T-helper 1 cell treated with Interleukin-12 subunit alpha and Interleukin-12 subunit beta and Interleukin-4 antibody, amounts not matched to agents 30 ng/mL and 1 ng/mL, for 36 hours (primary cell): ENCODE data around the gene JUP. TPM values are rescaled to one million over a fixed set of nuclear protein-coding genes. Genes with fewer than 3 reads are reported as not detected.
"Not testable (repeated sequence)": the region's sequence is repeated elsewhere in the genome, so short reads cannot be mapped to it uniquely, and the experiment has no call there.

Experiments used
- intact Hi-C: fragments of 100-400 bp; cut with micrococcal nuclease; formaldehyde crosslinking; loops from one replicate; pipeline ENCODE4 v1.15.1; 2024
- total RNA-seq: library from RNA; stranded (reverse); gene quantifications from 2 replicates; pipeline ENCODE4 v1.2.3, GENCODE V29; 2022

The JUP gene
- 0.10 and 0.20 TPM in 2 replicates for total RNA-seq

DNA sequence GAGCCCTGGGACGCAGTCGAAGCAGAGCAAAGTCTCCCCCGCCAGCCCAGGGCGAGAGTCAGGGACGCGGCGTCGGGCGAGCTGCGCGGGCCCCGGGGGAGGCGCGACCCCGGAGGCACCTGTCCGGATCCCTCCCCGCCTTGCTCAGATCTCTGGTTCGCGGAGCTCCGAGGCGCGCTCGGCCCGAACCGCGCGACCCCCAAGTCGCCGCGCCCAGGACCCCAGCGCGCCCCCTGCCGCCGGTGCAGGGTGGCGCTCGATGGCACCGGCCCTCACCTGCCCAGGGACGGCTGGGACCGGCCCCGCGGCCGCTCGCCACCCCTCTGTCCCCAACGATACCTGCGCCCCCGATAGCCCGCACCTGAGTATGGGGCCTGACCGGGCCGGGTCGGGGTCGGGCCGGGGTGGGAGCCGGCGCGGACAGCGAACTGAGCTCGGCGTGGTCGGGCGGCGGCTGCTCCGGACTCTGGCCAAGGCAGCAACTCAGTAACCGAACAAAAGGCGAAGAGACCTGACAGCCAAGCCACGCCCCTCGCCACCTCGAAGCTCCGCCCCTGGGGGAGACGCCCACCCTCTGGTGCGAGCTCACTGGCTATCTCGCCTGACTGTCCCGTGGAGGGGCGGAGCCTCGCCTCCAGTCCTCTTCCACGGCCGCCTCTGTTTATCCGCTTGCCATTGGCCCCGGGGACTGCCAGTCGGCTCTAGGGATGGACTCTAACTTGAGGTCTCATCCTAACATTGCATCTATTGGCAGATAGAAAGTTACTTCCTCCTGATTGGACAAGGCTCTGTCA is at the start of gene JUP:
Gene JUP (minus strand): TSS at position 485 of the 794 bp plus-strand sequence. CDS start 14,857 bp downstream, outside the sequence.
- intact Hi-C loops, result loop anchor here (1.0 to 5.0 kb wide), 4 partner anchors 24 to 78 kb away; partner anchors contain the start of genes KLHL10, KLHL11, NT5C3B and P3H4

DNA sequence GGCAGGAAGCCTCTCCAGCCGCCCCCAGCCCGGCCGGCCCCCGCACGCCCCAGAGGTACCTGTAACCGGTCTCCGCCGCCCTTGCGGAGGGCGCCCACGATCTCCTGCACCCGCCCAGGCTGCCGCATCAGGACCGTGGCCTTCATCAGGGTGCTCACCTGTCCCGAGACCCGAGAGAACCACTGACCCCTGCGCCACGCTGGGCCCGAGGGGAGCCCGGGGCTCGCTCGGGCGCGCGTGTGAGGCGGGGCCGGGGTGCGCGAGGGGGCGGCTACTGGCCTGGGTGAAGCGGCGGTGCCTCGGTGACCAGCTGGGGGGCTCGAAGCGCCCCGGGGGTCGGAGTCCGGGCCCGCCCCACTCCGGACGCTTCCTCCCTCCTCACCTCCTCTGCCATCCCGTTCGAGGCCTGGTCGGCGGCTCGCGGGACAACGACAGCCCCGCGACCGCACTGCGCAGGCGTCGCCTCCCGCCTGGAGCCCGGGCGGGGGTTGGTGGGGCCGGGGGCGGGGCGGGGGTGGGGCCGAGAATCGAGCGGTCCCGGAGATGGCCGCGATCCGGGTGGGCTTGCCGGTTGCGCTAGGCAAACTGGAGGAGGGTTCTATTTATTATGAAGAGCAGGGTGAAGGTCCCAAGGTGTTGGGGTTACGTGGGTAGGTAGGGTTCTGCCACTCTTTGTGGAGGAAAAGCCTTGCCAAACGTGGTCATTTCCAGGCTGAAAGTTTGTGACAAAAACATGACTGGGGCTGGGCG is 49.5 kb upstream of the JUP start, which contains the start of gene NT5C3B:
Gene NT5C3B (minus strand): TSS at position 433 of the 750 bp plus-strand sequence. CDS start 39 bp downstream, at position 394.
- intact Hi-C loops, result loop anchor here (1.0 to 5.0 kb wide), 3 partner anchors 25 to 49 kb away; partner anchors contain the start of genes JUP, KLHL11 and P3H4

DNA sequence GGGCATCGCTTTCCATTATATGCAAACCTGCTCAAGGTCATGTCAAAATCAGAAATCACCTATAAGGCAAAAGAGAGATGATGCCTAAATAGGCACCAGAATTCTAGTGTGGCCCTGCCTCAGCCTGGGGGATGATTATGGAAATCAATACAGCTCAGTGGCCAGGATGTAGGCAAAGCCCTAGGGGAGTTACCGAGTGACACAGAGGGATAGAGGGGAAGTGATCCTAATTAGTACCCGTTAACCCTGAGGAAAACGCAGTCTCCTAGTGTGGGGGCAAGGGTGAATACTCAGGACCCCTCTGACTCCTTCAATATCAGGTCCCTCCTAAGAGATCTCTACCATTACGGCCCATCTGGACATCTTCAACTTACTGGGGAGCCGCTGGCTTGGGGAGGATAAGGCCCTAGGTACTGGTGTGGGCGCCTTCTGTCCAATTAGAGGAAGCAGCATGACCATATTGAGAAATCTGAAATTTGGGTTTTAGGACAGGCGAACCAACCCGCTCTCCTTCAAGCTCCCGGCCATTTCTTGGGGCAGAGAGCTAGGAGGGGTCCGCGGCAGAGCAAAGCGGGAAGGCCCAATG is 48.8 kb upstream of the JUP start:
- intact Hi-C loops, result loop anchor here (1.0 to 5.0 kb wide), 2 partner anchors 30 to 48 kb away; partner anchors contain the start of genes JUP and KLHL11

DNA sequence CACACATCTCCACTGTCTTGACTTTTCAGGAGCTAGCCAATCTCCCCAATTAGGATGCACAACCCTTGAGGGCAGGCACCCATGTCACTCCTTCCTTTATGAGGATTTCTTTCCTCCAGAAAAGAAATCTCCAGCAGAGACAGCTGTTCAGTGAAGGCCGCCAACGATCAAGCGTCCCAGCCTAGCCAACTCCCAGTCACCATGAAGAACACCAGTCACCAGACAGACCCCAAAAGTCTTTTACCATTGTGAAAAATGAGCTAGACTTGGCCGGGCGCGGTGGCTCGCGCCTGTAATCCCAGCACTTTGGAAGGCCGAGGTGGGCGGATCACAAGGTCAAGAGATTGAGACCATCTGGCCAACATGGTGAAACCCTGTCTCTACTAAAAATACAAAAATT is 43.5 kb upstream of the JUP start:
- intact Hi-C loops, result not testable (repeated sequence)

DNA sequence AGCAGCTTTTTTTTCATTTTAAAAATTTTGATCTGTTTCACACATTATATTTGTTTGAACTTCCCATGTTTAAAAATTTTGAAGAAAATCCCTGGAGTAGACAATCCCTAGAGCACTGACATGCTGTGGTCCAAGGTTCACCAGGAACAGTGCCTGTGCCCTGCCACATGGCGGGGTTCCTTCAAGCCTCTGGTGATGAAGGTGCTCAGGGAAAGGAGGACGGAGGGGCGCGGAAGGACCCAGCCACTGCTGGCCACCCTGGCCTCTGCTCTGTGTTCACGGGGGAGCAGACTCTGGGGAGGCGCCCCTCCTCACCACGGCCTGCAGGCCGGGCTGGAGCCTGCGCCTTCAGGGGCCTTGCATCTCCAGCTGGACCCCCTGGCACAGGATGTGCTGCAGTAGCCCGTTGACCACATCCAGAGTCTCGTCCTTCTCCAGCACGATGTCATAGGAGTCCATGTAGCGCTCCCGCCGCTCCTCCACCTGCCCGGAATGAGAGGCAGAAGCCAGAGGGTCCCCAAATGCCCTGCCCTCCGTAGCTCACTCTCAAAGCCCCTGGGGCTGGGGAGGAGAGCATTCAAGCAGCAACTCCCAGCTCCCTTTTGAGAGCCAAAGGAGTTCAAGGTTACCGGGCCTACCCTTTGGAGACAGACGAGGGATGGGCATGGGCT is 38.8 kb upstream of the JUP start:
- intact Hi-C loops, result no loop called here

DNA sequence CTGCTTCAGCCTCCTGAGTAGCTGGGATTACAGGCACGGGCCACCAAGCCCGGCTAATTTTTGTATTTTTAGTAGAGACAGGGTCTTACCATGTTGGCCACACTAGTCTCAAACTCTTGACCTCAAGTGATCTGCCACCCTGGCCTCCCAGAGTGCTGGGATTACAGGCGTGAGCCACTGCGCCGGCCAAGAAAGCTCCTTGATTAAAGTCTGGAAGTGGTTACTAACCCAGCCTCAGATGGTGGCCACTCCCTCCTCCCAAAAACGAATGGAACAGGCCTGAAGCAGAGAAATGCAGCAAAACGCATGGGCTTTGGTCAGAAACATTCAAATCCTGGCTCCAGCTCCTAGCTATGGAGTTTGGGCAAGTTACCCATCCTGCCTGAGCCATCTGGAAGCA is 37.6 kb upstream of the JUP start:
- intact Hi-C loops, result no loop called here

DNA sequence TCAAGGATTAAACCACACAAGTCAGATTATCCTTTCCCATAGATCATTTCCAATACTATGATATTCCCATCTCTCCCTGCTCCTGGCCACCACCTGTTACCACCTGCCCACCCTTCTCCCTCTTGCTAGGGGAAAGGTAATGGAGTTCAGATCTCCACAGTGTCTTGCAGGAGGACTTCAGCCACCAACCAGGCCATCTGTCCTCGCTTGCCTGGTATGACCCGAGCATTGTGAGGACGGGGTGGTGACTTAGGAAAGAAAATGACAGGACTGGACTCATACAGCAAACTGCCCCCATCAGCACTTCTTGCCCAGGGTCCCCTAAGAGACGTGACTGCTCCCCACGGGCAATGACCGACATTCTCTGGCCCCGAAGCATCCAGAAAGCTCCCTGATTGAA is 37.1 kb upstream of the JUP start:
- intact Hi-C loops, result no loop called here

DNA sequence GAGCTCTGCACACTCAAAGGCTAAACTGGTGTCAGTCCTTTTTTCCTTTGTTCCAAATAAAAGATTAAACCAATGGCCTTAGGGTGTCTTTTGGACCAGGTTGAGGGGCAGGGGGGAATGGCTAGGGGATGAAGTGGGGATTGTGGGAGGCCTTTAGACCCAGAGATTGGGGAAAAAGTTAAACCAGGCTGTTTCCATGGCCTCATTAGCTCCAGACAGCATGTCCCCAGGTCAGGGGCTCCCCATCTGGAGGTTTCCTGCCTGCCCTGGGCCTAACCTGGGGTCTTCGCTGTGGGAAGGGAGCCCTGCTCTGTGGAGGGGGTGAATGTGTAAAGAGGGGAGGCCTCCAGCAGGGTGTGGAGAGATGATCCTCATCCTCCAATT is 36.6 kb upstream of the JUP start:
- intact Hi-C loops, result no loop called here

DNA sequence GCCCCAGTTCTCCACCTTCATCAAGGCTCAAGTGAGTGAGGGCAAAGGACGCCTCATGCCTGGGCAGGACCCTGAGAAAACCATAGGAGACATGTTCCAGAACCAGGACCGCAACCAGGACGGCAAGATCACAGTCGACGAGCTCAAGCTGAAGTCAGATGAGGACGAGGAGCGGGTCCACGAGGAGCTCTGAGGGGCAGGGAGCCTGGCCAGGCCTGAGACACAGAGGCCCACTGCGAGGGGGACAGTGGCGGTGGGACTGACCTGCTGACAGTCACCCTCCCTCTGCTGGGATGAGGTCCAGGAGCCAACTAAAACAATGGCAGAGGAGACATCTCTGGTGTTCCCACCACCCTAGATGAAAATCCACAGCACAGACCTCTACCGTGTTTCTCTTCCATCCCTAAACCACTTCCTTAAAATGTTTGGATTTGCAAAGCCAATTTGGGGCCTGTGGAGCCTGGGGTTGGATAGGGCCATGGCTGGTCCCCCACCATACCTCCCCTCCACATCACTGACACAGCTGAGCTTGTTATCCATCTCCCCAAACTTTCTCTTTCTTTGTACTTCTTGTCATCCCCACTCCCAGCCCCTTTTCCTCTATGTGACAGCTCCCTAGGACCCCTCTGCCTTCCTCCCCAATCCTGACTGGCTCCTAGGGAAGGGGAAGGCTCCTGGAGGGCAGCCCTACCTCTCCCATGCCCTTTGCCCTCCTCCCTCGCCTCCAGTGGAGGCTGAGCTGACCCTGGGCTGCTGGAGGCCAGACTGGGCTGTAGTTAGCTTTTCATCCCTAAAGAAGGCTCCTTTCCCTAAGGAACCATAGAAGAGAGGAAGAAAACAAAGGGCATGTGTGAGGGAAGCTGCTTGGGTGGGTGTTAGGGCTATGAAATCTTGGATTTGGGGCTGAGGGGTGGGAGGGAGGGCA is 36.0 kb upstream of the JUP start:
- intact Hi-C loops, result no loop called here

DNA sequence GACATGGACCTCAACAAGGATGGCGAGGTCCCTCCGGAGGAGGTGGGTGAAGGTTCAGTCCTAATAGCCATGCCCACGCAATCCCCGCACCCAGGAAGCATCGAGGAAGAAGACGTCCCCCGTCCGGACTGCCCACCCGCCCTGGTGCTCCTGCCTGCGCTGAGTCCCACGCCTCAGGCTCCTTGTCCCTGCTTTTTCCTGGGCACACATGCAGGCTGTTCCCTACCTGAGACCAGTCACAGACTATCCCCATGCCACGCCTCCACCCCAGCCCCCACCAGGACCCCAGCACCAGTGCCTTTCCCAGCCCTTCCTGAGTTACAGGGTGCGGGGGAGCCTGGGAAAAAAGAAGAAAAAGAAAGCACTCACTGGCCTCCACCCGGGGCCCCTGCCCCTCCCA is 35.3 kb upstream of the JUP start:
- intact Hi-C loops, result no loop called here

DNA sequence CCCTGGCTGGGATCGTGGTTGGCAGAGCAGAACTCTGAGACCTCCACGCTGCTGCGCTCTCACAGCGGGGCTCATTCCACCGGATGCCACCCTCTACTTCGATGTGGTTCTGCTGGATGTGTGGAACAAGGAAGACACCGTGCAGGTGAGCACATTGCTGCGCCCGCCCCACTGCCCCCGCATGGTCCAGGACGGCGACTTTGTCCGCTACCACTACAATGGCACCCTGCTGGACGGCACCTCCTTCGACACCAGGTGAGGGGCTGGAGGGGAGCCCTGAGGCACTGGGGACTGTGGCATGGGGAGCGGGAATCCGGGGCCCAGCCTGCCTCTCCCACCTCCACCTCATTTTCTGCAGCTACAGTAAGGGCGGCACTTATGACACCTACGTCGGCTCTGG is 31.5 kb upstream of the JUP start:
- intact Hi-C loops, result no loop called here

DNA sequence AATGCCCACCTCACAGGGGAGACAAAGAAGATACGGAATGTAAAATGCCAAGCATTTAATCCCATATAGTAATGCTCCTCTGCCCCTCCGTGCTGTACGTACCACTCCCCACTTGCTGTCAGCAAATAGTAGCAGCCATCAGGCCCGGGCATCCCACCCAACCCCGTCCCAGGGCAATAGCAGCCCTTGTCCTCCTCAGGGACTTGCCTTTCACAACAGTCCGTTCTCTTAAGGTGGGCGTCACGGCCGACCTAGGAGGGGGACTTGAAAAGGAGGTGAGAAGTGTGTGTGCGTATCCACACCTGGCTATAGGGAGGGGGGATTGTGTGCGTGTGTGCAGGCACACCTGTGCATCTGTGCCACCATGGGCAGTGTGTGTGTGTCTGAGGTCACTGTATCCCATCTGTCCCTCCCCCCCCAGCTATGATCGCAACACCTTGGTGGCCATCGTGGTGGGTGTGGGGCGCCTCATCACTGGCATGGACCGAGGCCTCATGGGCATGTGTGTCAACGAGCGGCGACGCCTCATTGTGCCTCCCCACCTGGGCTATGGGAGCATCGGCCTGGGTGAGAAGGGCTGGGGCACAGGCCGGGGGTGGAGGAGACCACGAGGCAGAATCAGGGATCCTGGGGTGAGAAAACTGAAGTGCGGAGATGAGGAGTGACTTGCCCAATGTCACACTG is 30.3 kb upstream of the JUP start:
- intact Hi-C loops, result no loop called here

DNA sequence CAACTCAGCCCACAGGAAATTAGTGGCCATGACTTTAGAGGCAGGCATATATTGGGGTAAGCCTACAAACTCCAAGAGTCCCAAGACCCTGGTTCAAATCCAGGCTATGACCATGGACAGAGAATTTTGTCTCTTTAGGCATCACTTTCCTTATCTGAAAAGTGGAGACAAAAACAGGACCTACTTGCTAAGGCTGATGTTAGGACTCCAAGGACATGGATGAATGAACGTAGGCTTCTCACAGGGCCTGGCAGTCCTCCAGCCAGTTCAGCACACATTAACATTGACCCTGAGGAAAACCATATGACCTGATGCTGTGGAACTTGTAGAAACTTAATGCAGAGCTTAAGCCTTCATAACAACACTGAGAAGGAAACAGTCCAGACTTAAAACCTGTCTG is 27.7 kb upstream of the JUP start:
- intact Hi-C loops, result no loop called here

DNA sequence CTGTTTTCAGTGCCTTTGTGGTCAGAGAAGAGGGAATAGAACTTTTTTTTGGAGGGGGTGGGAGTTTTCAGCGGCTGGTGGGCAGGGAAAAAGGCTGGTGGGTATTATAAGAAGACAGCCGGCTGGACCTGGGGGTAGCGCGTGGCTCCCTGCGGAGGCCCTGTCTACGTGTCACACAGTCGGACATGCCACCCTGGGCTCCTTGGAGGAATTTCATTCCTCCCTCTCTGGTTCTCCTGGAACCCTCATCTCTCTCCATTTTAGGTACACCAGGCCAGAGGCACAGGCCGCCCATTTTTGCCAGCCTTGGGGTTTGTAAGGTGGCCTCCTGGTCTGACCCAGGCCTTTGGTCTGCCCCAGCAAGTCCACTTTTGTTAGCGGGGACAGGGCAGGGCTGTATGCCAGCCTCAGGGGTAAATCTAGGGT is 27.2 kb upstream of the JUP start:
- intact Hi-C loops, result no loop called here

DNA sequence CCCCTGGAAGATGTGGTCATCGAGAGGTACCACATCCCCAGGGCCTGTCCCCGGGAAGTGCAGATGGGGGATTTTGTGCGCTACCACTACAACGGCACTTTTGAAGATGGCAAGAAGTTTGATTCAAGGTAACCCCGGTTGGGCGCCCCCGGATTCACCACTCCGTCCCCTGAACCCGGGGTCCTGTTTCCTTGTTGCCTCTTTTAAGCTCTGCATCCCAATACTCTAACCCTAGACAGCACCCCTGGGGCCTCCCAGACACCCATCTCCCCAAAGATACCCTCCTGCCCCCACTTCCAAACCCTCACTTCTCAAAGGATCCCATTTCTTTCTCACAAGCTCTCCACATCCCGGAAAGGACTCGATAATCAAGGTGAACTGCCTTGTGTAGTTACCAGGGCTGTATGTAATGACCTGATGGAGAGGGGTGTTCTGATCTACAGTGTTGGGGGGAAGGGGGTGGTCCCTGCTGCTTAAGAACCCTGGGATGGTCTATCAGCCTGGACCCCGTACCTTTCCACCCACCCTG is 26.7 kb upstream of the JUP start:
- intact Hi-C loops, result no loop called here

DNA sequence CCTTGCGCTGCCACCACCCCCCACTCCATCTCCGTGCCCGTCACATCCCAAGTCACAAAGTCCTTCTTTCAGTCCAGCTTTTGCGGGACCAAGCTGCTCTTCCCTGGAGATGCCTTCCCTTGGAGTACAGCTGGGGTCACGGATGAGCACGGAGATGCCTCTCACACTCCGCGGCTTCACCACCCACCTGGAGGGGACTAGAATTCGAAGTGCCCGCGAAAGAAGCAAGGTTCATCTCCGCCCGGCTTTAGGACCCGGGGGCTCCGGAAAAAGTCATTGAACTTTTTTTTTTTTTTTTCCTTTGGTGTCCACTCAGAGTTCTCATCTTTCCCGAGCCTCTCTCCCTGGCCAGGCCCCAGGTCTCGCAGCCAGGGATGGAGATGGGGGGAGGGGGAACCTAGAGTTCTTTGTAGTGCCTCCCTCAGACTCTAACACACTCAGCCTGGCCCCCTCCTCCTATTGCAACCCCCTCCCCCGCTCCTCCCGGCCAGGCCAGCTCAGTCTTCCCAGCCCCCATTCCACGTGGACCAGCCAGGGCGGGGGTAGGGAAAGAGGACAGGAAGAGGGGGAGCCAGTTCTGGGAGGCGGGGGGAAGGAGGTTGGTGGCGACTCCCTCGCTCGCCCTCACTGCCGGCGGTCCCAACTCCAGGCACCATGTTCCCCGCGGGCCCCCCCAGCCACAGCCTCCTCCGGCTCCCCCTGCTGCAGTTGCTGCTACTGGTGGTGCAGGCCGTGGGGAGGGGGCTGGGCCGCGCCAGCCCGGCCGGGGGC is 26.1 kb upstream of the JUP start, which contains the start of gene FKBP10:
Gene FKBP10 (plus strand): TSS at position 624 of the 771 bp plus-strand sequence. CDS start 31 bp downstream, at position 655.
- intact Hi-C loops, result no loop called here

DNA sequence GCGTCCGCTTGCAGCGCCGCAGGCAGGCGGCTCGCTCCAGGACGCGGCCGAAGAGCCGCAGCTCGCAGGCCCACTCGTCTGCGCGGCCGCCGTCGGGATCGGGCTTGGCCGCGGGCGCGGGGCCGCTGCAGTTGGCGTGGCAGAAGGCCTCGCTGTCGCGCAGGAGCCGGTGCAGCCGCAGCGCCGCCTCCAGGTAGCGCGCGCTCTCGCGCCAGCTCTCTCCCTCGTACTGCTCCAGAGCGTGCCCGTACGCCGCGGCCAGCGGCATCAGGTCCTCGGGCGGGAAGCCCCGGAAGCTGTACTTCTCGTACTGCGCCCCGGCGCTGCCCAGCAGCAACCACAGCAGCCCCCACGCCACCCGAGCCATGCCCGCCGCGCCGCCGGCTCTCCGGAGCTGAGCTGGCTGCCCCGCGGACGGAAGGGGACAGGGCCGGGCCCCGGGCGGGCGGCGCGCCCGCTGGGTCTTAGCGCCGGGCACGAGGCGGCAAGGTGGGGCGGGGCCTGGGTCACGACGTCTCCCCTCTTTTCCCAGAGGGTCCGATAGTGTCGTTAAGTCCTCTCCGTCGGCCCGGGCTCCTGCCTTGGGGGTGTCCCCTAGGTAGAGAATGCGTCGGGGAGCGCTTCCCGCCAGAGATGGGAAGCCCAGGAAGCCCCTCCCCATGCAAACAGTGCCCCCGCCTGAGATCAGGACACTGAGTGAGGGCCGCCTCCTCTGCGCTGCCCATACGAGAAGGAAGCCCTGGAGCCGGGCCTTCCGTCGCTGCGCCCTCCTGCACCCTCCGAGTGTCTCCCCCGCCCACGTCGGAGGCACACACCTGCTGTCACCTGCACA is 25.3 kb upstream of the JUP start, which contains the start of gene P3H4:
Gene P3H4 (minus strand): TSS at position 401 of the 832 bp plus-strand sequence. CDS start 34 bp downstream, at position 367.
- intact Hi-C loops, result loop anchor here (1.0 to 2.0 kb wide), 3 partner anchors 25 to 53 kb away; partner anchors contain the start of genes JUP, KLHL11 and NT5C3B
